ENCODE results near the gene SOX13.
"Not testable (repeated sequence)": the region's sequence is repeated elsewhere in the genome, so short reads cannot be mapped to it uniquely, and the experiment has no call there.

The SOX13 gene

GRCh38 chr1:204092632-204093420 is 19.9 kb downstream of the SOX13 start:
- TF ChIP-seq CTCF (conservative IDR thresholded peaks at IDR 0.05; ENCODE audit: low read depth, low read length) = no peak
- DNase-seq (ENCODE audit: low read depth) = no peak
- H3K4me3 ChIP-seq (ENCODE audit: low read length) = no peak overlapping the region

- TF ChIP-seq CTCF (conservative IDR thresholded peaks at IDR 0.05; ENCODE audit: low read depth, low read length) = no peak
- no peak overlapping the region for H3K4me3 ChIP-seq (ENCODE audit: low read length)
- no peak for DNase-seq (ENCODE audit: low read depth)
Measured at GRCh38 chr1:204093421-204093717, 20.5 kb downstream of the SOX13 start.

GRCh38 chr1:204093781-204094180 is 20.9 kb downstream of the SOX13 start:
- no peak for DNase-seq (ENCODE audit: low read depth)
- no peak overlapping the region for H3K4me3 ChIP-seq (ENCODE audit: low read length)
- TF ChIP-seq CTCF (conservative IDR thresholded peaks at IDR 0.05; ENCODE audit: low read depth, low read length) = no peak

GRCh38 chr1:204094313-204094729 is 21.4 kb downstream of the SOX13 start:
- TF ChIP-seq CTCF (conservative IDR thresholded peaks at IDR 0.05; ENCODE audit: low read depth, low read length) = no peak
- H3K4me3 ChIP-seq (ENCODE audit: low read length) = no peak overlapping the region
- no peak for DNase-seq (ENCODE audit: low read depth)

- no peak for DNase-seq (ENCODE audit: low read depth)
Measured at GRCh38 chr1:204094856-204095634, 22.1 kb downstream of the SOX13 start.

GRCh38 chr1:204096931-204097330 is 24.0 kb downstream of the SOX13 start:
- H3K4me3 ChIP-seq (ENCODE audit: low read length) = no peak overlapping the region
- no peak for DNase-seq (ENCODE audit: low read depth)
- TF ChIP-seq CTCF (conservative IDR thresholded peaks at IDR 0.05; ENCODE audit: low read depth, low read length) = no peak

More at GRCh38 chr1:204094856-204095634, 22.1 kb downstream of the SOX13 start:
- no peak overlapping the region for H3K4me3 ChIP-seq (ENCODE audit: low read length)
- no peak for TF ChIP-seq CTCF (conservative IDR thresholded peaks at IDR 0.05; ENCODE audit: low read depth, low read length)

GRCh38 chr1:204098683-204099082 is 25.8 kb downstream of the SOX13 start:
- no peak for DNase-seq (ENCODE audit: low read depth)
- no peak for TF ChIP-seq CTCF (conservative IDR thresholded peaks at IDR 0.05; ENCODE audit: low read depth, low read length)
- no peak overlapping the region for H3K4me3 ChIP-seq (ENCODE audit: low read length)

- not testable (repeated sequence) for H3K4me3 ChIP-seq (ENCODE audit: low read length); DNase-seq (ENCODE audit: low read depth)
Measured at GRCh38 chr1:204099754-204100153, 26.8 kb downstream of the SOX13 start.
